Measurements from ENCODE around the gene BIRC6.
A peak's percentile ranks its signal among the peaks of the same experiment; 100 is the strongest.
"Not testable (repeated sequence)": the region's sequence is repeated elsewhere in the genome, so short reads cannot be mapped to it uniquely, and the experiment has no call there.

BIRC6 gene

GRCh38 chr2:32356681-32357317 is at the start of gene BIRC6:
Gene BIRC6 (plus strand): TSS chr2:32357023. CDS start chr2:32357162, 139 bp downstream.
- peak; percentile 99 for DNase-seq (ENCODE audit: low spot score)

- DNase-seq (ENCODE audit: low spot score), result no peak
Observed at GRCh38 chr2:32310577-32310976, 46.2 kb upstream of the BIRC6 start.

DNA sequence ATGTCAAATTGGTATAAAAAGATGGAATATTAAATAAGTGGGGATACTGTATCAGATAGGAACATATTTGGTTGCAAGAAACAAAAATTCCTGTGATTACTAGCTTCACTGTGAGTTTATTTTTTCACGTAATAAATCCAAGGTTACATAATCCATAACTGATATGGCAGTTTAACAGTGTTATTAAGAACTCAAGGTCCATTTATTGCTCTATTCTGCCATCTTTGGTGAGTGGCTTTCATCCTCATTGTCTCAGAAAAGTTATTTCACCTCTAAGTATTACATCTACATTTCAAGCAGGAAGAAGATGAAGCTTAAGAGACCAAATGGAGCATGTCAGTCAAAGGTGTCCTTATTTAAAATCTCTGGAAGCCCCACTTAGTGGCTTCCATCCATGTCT is 41.9 kb upstream of the BIRC6 start:
- no peak for DNase-seq (ENCODE audit: low spot score)

DNA sequence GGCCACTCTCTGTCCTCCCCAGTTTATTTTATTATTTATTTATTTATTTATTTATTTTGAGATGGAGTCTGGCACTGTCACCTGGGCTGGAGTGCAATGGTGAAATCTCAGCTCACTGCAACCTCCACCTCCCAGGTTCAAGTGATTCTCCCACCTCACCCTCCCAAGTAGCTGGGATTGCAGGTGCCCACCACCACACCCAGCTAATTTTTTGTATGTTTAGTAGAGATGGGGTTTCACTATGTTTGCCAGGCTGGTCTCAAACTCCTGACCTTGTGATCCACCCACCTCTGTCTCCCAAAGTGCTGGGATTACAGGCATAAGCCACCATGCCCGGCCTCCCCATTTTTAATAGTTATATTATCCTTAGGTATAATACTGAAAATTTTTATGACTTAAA is 28.1 kb upstream of the BIRC6 start:
- not testable (repeated sequence) for DNase-seq (ENCODE audit: low spot score)

DNA sequence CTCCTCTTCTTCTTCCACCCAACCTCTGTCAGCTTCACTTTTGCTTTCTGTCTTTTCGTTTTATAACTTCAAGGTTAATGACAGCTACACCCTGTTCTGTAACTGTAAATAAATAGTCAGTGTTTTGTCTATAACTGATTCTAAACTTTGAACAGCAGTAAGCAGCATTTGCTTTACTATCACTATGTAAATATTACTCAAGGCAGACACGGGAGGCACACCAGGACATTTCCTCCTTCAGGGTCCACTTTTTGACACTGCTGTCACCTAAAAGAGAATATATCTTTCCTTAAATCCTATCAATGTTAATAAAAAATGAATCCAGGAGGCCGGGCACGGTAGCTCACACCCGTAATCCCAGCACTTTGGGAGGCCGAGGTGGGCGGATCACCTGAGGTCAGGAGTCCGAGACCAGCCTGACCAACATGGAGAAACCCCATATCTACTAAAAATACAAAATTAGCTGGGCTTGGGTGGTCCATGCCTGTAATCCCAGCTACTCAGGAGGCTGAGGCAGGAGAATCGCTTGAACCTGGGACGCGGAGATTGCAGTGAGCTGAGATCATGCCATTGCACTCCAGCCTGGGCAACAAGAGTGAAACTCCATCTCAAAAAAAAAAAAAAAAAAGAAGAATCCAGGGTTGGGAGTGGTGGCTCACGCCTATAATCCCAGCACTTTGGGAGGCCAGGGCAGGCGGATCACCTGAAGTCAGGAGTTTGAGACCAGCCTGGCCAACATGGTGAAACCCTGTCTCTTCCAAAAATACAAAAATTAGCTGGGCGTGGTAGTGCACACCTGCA is 27.4 kb upstream of the BIRC6 start:
- DNase-seq (ENCODE audit: low spot score), result not testable (repeated sequence)

DNA sequence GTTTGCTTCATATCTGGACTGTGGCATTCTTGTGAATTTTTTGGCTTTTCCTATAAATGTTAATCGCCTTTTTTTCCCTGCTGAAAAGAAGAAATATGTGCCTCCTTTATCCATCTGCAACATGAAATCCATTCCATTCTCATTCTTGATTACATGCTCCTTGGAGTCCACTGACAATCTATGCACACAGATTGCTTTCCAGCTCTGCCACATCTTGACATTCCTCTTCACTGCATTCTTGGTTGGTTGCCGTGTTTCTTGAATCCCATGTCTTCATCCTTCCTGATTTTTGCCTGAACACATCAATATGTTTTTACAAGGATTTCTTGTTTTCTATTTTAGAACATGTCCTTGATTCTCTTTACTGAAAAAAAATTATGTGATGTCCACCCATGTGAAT is 26.7 kb upstream of the BIRC6 start:
- peak; percentile 24 for DNase-seq (ENCODE audit: low spot score)

DNA sequence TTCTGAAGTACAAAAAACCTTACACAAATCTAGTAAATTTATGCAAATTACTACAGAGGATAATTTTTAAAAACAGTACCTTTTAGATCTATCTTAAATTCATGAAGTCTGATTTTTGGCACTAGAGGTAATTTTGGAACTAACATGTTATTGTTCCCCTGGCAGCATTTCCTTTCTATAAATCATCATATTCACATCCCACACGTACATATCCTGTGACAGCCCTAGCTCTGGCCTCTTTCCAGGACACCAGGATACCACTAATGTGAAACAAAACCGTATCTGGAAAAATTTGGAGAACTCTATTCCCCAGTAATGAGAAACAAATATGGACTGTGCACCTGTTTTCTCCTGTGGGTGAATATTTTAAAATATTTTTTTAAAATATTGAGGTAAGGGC is 14.0 kb upstream of the BIRC6 start:
- no peak for DNase-seq (ENCODE audit: low spot score)

DNA sequence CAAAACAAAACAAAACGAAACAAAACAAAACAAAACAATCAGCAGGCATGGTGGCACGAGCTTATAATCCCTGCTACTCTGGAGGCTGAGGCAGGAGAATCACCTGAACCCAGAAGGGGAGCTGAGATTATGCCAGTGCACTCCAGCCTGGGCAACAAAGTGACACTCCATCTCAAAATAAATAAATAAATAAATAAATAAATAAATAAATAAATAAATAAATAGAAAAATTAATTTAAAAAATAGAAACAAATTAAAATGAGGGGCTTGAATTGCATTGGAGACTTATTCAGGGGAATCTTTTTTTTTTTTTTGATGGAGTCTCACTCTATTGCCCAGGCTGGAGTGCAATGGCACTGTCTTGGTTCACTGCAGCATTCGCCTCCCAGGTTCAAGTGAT is 6.0 kb upstream of the BIRC6 start:
- DNase-seq (ENCODE audit: low spot score), result not testable (repeated sequence)

GRCh38 chr2:32355976-32356680 is 695 bp upstream of the BIRC6 start:
- DNase-seq (ENCODE audit: low spot score), result no peak

GRCh38 chr2:32357318-32358110 is 691 bp downstream of the BIRC6 start:
- peak; percentile 61 for DNase-seq (ENCODE audit: low spot score)

DNA sequence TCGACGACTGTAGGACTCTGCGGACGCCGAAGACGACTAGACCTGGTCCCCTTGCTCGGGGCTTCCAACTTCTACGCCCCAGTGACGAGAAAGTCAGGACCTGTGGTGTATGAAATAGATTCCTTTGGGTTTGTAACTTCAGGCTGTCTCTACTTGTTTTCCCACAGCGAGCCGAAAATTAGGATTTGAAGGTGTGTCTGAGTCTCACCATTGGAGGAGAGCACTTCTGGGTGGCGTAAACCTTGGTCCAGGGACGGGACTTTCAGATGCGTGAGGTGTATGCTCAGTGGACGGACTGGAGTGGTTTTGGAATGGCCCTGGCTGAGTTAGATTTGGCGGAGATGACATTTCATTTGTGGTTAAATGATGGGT is 1.3 kb downstream of the BIRC6 start:
- peak; percentile 25 for DNase-seq (ENCODE audit: low spot score)

DNA sequence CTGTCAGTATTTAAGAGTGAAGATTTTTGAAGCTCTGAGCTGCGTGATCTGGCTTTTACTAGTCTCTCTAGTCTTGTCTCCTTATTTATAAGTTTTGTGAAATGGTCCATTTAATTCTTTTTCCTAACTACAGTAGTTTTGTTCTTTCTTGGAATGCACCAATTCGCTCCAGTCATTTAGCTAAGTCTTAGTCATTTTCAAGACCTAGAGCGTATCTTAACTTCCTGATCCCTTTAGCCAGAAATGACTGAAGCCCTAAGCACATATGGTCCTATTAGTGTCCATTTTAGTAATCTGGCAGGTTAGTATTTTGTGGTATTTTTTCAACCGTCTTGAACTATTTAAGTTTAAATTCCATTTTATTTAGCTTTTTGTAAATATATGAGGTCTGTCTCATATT is 3.6 kb downstream of the BIRC6 start:
- no peak for DNase-seq (ENCODE audit: low spot score)

- DNase-seq (ENCODE audit: low spot score), result not testable (repeated sequence)
Observed at GRCh38 chr2:32362997-32363396, 6.2 kb downstream of the BIRC6 start.

- no peak for DNase-seq (ENCODE audit: low spot score)
Observed at GRCh38 chr2:32363597-32363996, 6.8 kb downstream of the BIRC6 start.

DNA sequence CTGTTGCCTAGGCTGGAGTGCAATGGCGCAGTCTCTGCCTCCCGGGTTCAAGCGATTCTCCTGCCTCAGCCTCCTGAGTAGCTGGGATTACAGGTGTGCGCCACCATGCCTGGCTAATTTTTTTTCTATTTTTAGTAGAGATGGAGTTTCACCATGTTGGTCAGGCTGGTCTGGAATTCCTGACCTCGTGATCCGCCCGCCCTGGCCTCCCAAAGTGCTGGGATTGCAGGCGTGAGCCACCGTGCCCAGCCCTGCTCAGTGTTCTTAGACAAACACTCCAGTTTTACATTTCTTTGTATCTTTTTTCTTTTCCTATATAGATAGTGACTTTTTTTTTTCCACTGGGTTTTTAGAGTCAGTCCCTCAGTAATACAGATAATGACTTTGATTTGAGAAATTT is 7.5 kb downstream of the BIRC6 start:
- not testable (repeated sequence) for DNase-seq (ENCODE audit: low spot score)

GRCh38 chr2:32365679-32366078 is 8.9 kb downstream of the BIRC6 start:
- DNase-seq (ENCODE audit: low spot score), result not testable (repeated sequence)

DNA sequence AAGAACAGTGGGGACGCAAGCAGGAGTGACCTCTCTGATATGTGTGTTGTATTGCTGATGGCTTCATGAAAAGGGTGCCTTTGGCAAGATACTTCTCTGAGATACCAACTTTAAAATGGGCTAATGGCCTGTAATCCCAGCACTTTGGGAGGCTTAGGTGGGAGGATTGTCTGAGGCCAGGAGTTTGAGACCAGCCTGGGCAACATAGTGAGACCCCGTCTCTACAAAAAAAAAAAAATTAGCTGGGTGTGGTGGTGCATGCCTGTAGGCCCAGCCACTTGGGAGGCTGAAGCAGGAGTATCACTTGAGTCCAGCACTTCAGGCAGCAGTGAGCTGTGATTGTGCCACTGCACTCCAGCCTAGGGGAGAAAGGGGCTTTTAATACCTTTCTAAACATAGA is 9.8 kb downstream of the BIRC6 start:
- DNase-seq (ENCODE audit: low spot score), result no peak

GRCh38 chr2:32369222-32369621 is 12.4 kb downstream of the BIRC6 start:
- no peak for DNase-seq (ENCODE audit: low spot score)

DNA sequence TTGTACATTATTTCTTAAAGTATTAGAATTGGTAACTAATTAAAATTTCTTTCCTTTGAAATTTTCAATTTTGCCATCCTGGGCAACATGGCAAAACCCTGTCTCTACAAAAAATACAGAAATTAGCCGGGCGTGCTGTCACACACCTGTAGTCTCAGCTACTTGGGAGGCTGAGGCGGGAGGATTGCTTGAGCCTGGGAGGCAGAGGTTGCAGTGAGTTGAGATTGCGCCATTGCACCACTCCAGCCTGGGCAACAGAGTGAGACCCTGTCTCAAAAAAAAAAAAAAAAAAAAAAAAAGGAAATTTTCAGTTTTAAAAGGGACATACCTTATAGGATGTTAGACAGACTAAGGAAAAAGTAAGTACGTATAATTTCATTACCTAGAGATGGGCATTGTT is 14.1 kb downstream of the BIRC6 start:
- not testable (repeated sequence) for DNase-seq (ENCODE audit: low spot score)

GRCh38 chr2:32372519-32373182 is 15.8 kb downstream of the BIRC6 start:
- no peak for DNase-seq (ENCODE audit: low spot score)

DNA sequence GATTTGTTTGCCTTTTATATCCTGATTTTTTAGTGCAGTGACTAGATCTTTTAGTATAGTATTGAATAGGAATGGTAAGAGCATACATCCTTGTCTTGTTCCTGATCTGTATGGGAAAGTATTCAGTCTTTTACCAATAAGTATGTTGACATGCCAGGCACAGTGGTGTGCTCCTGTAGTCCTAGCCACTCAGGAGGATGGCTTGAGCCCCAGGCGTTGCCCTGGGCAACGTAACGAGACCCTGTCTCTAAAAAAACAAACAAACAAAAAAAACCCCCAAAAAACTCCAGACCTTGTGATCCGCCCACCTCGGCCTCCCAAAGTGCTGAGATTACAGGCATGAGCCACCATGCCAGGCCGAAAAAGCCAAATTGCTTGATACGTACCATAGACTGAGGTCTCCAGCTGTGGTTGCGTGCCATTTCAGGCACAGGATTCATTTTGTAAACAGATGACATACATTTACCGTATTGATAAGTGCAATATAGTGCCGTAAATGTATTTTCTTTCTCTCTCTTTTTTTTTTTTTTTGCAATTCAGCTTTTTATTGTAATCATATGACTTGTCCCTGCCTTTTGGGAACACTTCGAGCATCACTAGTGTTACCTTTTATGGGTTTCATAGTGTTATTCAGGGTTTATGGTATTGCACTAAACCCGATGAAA is 18.5 kb downstream of the BIRC6 start:
- DNase-seq (ENCODE audit: low spot score), result no peak
